Measurements from ENCODE around the gene GRIA1. TPM values are rescaled to one million over a fixed set of nuclear protein-coding genes. Genes with fewer than 3 reads are reported as not detected.

The GRIA1 gene
- total RNA-seq, 1 donor from 2014 or later: 1.6 TPM

- peaks cover 2% of the 10 kb centered on the region for H3K27me3 Mint-ChIP-seq (ENCODE audit: low read depth)
- no peaks in the 10 kb centered on the region for H3K36me3 Mint-ChIP-seq (ENCODE audit: low read depth)
- H3K4me3 Mint-ChIP-seq: no peak overlapping the region
- H3K27ac Mint-ChIP-seq (ENCODE audit: unreplicated experiment): no peak overlapping the region
- peaks cover 5% of the 10 kb centered on the region for H3K9me3 Mint-ChIP-seq
- peaks cover 29% of the 10 kb centered on the region for H3K4me1 Mint-ChIP-seq
- DNase-seq (ENCODE audit: low read depth, low spot score): no peak
- TF ChIP-seq, protein P1, sequence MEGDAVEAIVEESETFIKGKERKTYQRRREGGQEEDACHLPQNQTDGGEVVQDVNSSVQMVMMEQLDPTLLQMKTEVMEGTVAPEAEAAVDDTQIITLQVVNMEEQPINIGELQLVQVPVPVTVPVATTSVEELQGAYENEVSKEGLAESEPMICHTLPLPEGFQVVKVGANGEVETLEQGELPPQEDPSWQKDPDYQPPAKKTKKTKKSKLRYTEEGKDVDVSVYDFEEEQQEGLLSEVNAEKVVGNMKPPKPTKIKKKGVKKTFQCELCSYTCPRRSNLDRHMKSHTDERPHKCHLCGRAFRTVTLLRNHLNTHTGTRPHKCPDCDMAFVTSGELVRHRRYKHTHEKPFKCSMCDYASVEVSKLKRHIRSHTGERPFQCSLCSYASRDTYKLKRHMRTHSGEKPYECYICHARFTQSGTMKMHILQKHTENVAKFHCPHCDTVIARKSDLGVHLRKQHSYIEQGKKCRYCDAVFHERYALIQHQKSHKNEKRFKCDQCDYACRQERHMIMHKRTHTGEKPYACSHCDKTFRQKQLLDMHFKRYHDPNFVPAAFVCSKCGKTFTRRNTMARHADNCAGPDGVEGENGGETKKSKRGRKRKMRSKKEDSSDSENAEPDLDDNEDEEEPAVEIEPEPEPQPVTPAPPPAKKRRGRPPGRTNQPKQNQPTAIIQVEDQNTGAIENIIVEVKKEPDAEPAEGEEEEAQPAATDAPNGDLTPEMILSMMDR (conservative IDR thresholded peaks at IDR 0.05): no peak
These were observed 22.7 kb downstream of the GRIA1 start for GRCh38 chr5:153513156-153513555.

DNA sequence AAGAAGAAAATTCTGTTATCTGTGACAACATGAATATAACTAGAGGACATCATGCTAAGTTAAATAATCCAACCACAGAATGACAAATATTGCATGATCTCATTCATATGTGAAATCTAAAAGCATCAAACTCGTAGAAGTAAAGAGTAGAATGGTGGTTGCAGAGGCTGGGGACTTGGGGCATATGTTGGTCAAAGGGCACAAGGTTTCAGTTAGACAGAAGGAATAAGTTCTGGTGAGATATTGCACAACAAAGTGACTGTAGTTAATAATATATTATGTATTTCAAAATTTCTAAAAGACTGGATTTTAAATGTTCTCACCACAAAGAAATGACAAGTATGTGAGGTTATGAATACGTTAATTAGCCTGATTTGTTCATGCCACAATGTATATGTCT lies 24.8 kb downstream of the GRIA1 start:
- no peak for DNase-seq (ENCODE audit: low read depth, low spot score)
- Mint-ChIP-seq H3K27me3 (ENCODE audit: low read depth) (peaks cover 1% of the 10 kb centered on the region), H3K9me3 (peaks cover 2% of the 10 kb centered on the region), H3K4me3 (no peak overlapping the region), H3K36me3 (ENCODE audit: low read depth) (no peaks in the 10 kb centered on the region), H3K27ac (ENCODE audit: unreplicated experiment) (no peak overlapping the region), H3K4me1 (peaks cover 25% of the 10 kb centered on the region)
- TF ChIP-seq, protein P1 (conservative IDR thresholded peaks at IDR 0.05): no peak

- Mint-ChIP-seq H3K27me3 (ENCODE audit: low read depth) (no peaks in the 10 kb centered on the region), H3K4me1 (peaks cover 35% of the 10 kb centered on the region), H3K27ac (ENCODE audit: unreplicated experiment) (peak overlapping the region; percentile 85), H3K36me3 (ENCODE audit: low read depth) (no peaks in the 10 kb centered on the region), H3K9me3 (peaks cover 2% of the 10 kb centered on the region), H3K4me3 (peak overlapping the region; percentile 22)
- TF ChIP-seq, protein P1 (conservative IDR thresholded peaks at IDR 0.05): no peak
- no peak for DNase-seq (ENCODE audit: low read depth, low spot score)
These were observed 26.2 kb downstream of the GRIA1 start for GRCh38 chr5:153516504-153517240.

GRCh38 chr5:153517241-153517611 lies 26.8 kb downstream of the GRIA1 start:
- Mint-ChIP-seq H3K4me1 (peaks cover 35% of the 10 kb centered on the region), H3K27ac (ENCODE audit: unreplicated experiment) (peak overlapping the region; percentile 85), H3K4me3 (no peak overlapping the region), H3K36me3 (ENCODE audit: low read depth) (no peaks in the 10 kb centered on the region), H3K9me3 (peaks cover 2% of the 10 kb centered on the region), H3K27me3 (ENCODE audit: low read depth) (no peaks in the 10 kb centered on the region)
- DNase-seq (ENCODE audit: low read depth, low spot score): no peak
- TF ChIP-seq, protein P1 (conservative IDR thresholded peaks at IDR 0.05): no peak

GRCh38 chr5:153520137-153520536 lies 29.7 kb downstream of the GRIA1 start:
- no peak overlapping the region for H3K27ac Mint-ChIP-seq (ENCODE audit: unreplicated experiment)

More at GRCh38 chr5:153520137-153520536, 29.7 kb downstream of the GRIA1 start:
- H3K4me3 Mint-ChIP-seq: no peak overlapping the region
- no peaks in the 10 kb centered on the region for H3K36me3 Mint-ChIP-seq (ENCODE audit: low read depth)
- H3K4me1 Mint-ChIP-seq: peaks cover 35% of the 10 kb centered on the region
- TF ChIP-seq, protein P1 (conservative IDR thresholded peaks at IDR 0.05): no peak
- peaks cover 2% of the 10 kb centered on the region for H3K9me3 Mint-ChIP-seq
- no peak for DNase-seq (ENCODE audit: low read depth, low spot score)
- H3K27me3 Mint-ChIP-seq (ENCODE audit: low read depth): no peaks in the 10 kb centered on the region
